ENCODE measurements around the gene ETDC. TPM values are rescaled to one million over a fixed set of nuclear protein-coding genes. Genes with fewer than 3 reads are reported as not detected.

Gene ETDC
- total RNA-seq, 1 experiment from 2014 or later: not detected

DNA sequence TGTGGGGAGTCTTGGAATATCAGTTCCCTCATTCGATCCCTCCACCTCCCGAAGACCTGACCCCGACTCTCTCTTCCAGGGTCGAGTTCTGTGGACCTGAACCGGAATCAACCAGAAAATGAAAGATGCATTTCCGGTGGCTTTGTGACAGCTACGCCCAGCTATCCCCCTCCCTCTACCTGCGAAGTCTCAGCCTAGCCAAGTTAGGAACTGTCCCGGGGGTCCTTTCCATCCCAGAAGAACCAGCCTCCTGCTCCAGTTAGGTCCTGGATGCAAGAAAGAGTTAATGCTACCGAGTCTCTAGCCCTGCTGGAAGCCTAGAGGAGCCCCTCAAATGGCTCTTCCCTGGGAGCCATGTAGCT is 13.4 kb upstream of the ETDC start:
- ATAC-seq (no peak), DNase-seq (ENCODE audit: low read depth, low spot score) (no peak)
- in situ Hi-C loops (cut with HindIII; ENCODE audit: low pct_unique_long_range_greater_than_20kb, low sequenced_read_pairs) (no loop called here), intact Hi-C loops (cut with micrococcal nuclease; ENCODE audit: unreplicated experiment) (no loop called here)
- H3K4me3 ChIP-seq (ENCODE audit: low read depth in 2 of 2, low read length in 2 of 2): no peak overlapping the region; a peak in 1 of 4 replicates
- no peaks in the 10 kb centered on the region for H3K36me3 ChIP-seq (ENCODE audit: control insufficient read depth, insufficient read depth, low read length)
- H3K9me3 ChIP-seq (ENCODE audit: control insufficient read depth, insufficient read depth, low read depth, low read length): 0 out of 2 replicates have a peak, but pooled peaks cover 6% of the 10 kb centered on the region
- POLR2A ChIA-PET: no interaction called here
- BruUV-seq (replicated peaks): no TSS peak
- no peaks in the 10 kb centered on the region for H3K27me3 ChIP-seq (ENCODE audit: control insufficient read depth, insufficient read depth, low read length)
- CTCF ChIA-PET: no interaction called here
- TF ChIP-seq, protein P1, sequence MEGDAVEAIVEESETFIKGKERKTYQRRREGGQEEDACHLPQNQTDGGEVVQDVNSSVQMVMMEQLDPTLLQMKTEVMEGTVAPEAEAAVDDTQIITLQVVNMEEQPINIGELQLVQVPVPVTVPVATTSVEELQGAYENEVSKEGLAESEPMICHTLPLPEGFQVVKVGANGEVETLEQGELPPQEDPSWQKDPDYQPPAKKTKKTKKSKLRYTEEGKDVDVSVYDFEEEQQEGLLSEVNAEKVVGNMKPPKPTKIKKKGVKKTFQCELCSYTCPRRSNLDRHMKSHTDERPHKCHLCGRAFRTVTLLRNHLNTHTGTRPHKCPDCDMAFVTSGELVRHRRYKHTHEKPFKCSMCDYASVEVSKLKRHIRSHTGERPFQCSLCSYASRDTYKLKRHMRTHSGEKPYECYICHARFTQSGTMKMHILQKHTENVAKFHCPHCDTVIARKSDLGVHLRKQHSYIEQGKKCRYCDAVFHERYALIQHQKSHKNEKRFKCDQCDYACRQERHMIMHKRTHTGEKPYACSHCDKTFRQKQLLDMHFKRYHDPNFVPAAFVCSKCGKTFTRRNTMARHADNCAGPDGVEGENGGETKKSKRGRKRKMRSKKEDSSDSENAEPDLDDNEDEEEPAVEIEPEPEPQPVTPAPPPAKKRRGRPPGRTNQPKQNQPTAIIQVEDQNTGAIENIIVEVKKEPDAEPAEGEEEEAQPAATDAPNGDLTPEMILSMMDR (IDR thresholded peaks at IDR 0.05): no peak
- no peak for TF ChIP-seq TCF7L2 (IDR thresholded peaks at IDR 0.05; ENCODE audit: low read depth, low read length)
- TF ChIP-seq SIN3A (IDR thresholded peaks at IDR 0.05; ENCODE audit: borderline replicate concordance, insufficient read depth, low read depth, low read length): no peak
- no peak for TF ChIP-seq POLR2AphosphoS5 (IDR thresholded peaks at IDR 0.05; ENCODE audit: low read depth, low read length)
- TF ChIP-seq, protein P2, sequence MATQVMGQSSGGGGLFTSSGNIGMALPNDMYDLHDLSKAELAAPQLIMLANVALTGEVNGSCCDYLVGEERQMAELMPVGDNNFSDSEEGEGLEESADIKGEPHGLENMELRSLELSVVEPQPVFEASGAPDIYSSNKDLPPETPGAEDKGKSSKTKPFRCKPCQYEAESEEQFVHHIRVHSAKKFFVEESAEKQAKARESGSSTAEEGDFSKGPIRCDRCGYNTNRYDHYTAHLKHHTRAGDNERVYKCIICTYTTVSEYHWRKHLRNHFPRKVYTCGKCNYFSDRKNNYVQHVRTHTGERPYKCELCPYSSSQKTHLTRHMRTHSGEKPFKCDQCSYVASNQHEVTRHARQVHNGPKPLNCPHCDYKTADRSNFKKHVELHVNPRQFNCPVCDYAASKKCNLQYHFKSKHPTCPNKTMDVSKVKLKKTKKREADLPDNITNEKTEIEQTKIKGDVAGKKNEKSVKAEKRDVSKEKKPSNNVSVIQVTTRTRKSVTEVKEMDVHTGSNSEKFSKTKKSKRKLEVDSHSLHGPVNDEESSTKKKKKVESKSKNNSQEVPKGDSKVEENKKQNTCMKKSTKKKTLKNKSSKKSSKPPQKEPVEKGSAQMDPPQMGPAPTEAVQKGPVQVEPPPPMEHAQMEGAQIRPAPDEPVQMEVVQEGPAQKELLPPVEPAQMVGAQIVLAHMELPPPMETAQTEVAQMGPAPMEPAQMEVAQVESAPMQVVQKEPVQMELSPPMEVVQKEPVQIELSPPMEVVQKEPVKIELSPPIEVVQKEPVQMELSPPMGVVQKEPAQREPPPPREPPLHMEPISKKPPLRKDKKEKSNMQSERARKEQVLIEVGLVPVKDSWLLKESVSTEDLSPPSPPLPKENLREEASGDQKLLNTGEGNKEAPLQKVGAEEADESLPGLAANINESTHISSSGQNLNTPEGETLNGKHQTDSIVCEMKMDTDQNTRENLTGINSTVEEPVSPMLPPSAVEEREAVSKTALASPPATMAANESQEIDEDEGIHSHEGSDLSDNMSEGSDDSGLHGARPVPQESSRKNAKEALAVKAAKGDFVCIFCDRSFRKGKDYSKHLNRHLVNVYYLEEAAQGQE (IDR thresholded peaks at IDR 0.05; ENCODE audit: insufficient read depth in 1 of 2, low read depth in 2 of 2, low read length in 1 of 2): no peak
- H3K4me1 ChIP-seq (ENCODE audit: control insufficient read depth, insufficient read depth, low read length): no peaks in the 10 kb centered on the region
- H3K27ac ChIP-seq (ENCODE audit: low read length): no peak overlapping the region

DNA sequence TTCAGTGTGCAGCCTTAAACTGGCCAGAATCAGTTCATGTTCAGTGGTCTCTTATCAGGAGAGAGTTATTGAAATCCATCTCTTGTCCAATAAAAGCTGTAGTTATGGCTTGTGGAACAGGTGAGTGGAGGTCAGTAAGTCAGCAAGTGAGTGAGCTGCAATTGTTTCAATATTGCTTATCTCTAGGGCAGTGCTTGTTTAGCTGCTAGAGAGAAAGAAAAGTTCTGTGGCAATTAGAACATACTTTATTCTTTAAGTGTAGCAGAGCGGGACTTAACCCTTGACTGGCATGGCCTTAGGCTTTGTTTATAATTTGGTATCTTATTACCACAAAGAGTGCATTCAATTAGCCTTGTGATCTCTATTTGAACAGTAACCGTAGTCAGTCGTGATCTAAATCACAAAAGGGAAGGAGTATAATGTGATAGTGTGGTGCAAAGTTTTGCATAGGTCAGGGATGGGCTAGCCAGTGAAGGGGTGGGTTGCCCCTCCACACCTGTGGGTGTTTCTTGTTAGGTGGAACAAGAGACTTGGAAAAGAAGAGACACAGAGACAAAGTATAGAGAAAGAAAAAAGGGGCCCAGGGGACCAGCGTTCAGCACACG is 6.9 kb upstream of the ETDC start:
- no TSS peak for BruUV-seq (replicated peaks)
- no peaks in the 10 kb centered on the region for H3K36me3 ChIP-seq (ENCODE audit: control insufficient read depth, insufficient read depth, low read length)
- no peak overlapping the region for H3K27ac ChIP-seq (ENCODE audit: low read length)
- DNase-seq (ENCODE audit: low read depth, low spot score) (no peak), ATAC-seq (no peak)
- in situ Hi-C loops (cut with HindIII; ENCODE audit: low pct_unique_long_range_greater_than_20kb, low sequenced_read_pairs) (no loop called here), intact Hi-C loops (cut with micrococcal nuclease; ENCODE audit: unreplicated experiment) (no loop called here)
- H3K9me3 ChIP-seq (ENCODE audit: control insufficient read depth, insufficient read depth, low read depth, low read length): no peaks in the 10 kb centered on the region
- TF ChIP-seq, protein P2 (IDR thresholded peaks at IDR 0.05; ENCODE audit: insufficient read depth in 1 of 2, low read depth in 2 of 2, low read length in 1 of 2): no peak
- TF ChIP-seq SIN3A (IDR thresholded peaks at IDR 0.05; ENCODE audit: borderline replicate concordance, insufficient read depth, low read depth, low read length) (no peak), POLR2AphosphoS5 (IDR thresholded peaks at IDR 0.05; ENCODE audit: low read depth, low read length) (no peak), TCF7L2 (IDR thresholded peaks at IDR 0.05; ENCODE audit: low read depth, low read length) (no peak)
- TF ChIP-seq, protein P1 (IDR thresholded peaks at IDR 0.05): no peak
- no peaks in the 10 kb centered on the region for H3K4me1 ChIP-seq (ENCODE audit: control insufficient read depth, insufficient read depth, low read length)
- H3K27me3 ChIP-seq (ENCODE audit: control insufficient read depth, insufficient read depth, low read length): no peaks in the 10 kb centered on the region
- POLR2A ChIA-PET: no interaction called here
- CTCF ChIA-PET: no interaction called here
- H3K4me3 ChIP-seq (ENCODE audit: low read depth in 2 of 2, low read length in 2 of 2): no peak overlapping the region
